Glomerular endothelial cell (primary cell): Measurements from ENCODE around the gene GPRC5B. TPM values are rescaled to one million over a fixed set of nuclear protein-coding genes. Genes with fewer than 3 reads are reported as not detected.

ENCODE experiments used
- DNase-seq: peaks from one replicate; pipeline ENCODE4 v3.0.0-alpha.2; 2011; ENCODE audit warnings: low read depth, low spot score; ENCODE audit errors: extremely low read depth
- total RNA-seq: library from RNA; depleted of rRNA; stranded (reverse); fragments of >200 nt; gene quantifications from 2 replicates; pipeline ENCODE4 v1.2.3, GENCODE V29; 2015

GPRC5B gene, protein sequence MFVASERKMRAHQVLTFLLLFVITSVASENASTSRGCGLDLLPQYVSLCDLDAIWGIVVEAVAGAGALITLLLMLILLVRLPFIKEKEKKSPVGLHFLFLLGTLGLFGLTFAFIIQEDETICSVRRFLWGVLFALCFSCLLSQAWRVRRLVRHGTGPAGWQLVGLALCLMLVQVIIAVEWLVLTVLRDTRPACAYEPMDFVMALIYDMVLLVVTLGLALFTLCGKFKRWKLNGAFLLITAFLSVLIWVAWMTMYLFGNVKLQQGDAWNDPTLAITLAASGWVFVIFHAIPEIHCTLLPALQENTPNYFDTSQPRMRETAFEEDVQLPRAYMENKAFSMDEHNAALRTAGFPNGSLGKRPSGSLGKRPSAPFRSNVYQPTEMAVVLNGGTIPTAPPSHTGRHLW
- 54.4 and 109 TPM in 2 replicates for total RNA-seq

DNA sequence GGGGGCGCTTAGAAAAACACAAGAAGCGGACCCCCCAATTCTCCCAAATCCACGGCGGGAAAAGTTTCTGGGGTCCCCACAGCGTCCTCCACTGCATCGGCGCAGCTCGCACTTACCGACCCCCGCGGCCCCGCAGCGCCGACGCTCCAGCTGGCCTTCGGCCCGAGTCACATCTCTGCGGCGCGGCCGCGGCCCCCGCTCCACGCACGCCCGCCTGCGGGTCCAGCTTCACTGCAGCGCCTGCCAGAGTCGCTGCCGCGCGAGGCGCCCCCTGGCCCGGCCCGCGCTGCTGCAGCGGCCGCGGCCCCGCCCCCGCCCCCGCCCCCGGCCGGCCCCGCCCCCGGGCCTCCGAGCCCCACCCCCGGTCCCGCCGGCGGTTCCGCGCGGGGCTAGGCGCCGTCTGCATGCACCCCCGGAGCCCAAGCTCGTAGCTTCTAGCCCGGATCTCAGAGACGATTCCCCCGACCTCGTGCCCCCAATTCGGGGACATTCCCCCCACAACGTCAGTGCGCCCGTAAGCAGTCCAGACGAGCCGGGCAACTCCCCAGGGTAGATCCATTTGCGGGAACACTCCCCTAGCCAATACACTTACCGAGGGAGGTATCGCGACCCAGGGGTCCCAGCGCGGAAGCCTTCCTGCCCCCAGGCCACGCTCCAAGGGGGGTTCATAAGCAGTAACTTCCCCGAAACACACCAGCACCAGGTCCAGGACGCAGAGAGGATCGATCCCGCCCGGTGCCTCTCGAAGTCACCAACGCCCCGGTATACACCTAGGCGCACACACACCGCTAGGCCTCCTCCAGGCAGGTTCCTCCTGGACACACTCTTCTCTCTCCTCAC is at the start of gene GPRC5B:
Gene GPRC5B (minus strand): TSS at position 238 of the 840 bp plus-strand sequence. CDS start 12,003 bp downstream, outside the sequence.
- no peak for DNase-seq

DNA sequence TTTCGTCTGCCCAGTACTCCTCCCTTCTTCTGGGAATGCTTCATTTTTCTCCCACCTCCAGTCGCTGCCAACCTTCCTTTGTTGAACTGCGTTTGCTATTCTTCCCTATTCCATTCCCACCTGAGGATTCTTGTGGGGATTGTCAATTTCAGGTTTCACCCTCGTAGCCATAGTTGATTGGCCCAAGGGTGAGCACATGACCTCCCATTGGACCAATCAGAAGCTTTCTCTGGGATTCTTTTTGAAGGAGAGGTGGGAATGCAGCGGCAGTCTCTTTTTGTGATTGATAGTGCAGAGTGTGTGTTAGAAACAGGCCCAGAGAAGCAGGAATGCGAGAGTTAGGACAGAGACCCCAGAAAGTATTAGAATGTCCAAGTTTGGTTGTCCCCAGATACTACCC is 49.1 kb upstream of the GPRC5B start:
- no peak for DNase-seq

DNA sequence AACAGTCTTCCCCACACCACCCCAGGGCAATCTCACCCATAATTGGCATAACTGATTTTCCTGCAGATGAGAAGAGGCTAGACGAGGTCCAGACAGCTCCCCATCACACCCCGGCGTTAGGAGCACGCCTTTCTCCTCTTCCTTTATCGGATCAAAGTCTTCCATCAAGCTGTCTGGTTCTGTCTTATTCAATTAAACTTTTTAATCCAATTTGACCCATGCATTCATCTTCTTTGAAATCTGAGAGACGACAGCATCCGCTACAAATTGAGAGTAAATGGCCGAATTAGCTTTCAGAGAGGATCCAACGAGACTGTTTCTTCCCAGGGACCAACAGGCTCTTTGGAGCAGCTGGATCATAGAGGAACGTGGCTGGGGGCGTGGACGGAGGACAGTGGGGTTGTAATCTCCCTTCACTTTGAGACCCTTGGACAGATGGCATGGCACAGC is 44.4 kb upstream of the GPRC5B start:
- no peak for DNase-seq

DNA sequence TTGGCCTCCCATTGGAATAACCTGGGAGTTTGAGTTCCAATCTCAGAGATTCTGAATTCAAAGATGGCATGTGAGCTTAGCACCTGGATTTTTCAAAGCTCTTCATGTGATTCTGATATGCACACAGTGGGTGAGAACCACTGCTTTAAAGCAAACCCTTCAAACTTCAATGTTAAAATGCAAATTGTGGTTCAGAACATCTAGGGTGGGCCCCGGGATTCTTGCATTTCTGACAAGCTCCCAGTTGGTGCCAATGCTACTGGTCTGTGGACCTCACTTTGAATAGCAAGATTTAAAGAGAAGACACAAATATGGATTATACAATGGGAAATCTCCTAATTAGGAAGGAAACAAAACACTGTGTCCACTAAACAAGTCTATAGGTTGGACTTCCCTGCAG is 43.8 kb upstream of the GPRC5B start:
- DNase-seq, result no peak

DNA sequence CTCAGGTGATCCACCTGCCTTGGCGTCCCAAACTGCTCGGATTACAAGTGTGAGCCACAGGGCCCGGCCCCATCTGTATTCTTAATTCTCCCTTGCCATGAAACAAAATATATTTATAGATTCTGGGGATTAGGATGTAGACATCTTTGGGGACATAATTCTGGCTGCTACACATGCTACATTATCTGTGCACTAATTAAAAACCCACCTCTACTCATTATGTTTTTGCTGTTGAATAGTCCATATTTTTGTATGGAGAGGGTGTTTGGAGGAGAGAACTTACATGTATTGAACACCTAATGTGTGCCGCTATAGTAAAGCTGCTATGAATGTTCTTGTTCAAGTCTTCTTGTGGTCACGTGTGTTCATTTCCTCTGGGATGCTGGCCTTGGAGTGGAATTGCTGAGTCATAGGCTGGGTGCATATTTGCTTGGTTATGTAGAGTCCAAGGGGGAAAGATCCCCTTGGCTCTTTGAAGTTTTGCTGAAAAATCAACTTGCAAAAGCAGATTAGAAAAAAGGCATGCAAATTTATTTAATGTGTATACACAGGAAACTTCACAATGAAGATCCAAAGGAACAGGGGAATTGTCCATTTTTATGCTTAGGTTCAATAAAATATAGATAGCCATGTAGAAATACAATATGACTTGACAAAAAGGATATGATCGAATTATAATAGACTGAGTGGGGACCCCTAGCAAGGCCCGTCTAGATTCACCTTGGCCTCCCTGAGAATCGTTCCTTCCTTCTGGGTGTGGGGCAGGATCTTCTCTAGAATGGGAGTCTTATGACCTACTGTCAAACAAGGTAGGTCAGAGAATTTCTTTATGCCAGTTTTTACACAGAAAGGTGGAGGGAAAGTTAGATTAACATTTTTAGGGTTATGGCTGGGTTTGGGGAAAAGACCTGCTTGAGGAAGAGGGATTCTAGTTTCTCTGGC is 42.1 kb upstream of the GPRC5B start:
- peak; percentile 36 for DNase-seq

DNA sequence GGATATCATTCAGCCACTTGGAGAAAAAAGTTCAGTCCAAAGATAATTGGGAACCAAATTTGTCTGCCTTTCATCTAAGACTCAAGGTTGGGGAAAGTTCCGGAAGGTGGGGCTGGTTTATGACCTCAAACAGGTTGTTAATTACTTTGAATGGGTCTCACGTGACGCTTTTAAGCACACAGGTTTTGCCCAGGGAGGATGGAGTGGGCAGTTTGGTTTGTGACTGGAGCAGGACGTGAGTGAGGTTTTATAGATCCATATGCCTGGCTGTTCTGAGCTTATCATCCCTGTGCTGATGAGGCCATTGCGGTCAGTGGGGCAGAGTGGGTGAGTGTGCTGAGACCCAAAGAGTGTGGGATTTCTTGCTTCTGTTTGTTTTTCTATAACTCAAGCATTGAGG is 38.7 kb upstream of the GPRC5B start:
- no peak for DNase-seq

DNA sequence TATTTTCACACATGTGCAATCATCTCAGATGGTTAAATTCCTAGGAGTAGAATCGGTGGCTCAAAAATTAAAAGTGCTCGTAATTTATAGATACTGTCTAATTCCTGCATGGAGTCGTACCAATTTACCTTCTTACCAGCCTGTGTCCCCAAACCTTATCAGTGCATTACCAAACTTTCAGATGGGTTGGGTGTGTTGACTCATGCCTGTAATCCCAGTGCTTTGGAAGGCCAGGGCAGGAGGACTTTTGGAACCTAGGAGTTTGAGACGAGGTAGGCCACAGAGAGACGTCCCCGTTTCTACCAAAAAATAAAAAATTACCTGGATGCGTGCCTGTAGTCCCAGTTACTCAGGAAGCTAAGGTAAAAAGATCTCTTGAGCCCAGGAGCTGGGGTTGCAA is 34.5 kb upstream of the GPRC5B start:
- DNase-seq, result no peak

DNA sequence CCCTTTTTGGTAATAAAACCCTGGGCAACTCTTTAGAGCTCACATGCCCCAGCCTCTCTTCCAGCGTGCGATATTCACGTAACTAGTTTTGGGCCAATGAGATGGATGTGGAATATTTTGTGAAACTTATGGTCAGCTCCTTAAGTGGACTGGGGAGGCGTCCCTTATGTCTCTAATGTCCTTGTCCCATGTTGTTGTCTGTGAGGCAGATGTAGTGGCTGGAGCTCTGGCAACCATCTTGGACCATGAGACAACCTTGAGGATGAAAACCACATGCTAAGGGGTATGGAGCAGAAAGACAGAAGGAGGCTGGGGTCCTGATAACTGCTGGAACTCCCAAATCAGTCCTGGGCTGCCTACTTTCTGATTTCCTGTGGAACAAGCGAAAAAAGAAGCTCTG is 31.4 kb upstream of the GPRC5B start:
- DNase-seq, result no peak

DNA sequence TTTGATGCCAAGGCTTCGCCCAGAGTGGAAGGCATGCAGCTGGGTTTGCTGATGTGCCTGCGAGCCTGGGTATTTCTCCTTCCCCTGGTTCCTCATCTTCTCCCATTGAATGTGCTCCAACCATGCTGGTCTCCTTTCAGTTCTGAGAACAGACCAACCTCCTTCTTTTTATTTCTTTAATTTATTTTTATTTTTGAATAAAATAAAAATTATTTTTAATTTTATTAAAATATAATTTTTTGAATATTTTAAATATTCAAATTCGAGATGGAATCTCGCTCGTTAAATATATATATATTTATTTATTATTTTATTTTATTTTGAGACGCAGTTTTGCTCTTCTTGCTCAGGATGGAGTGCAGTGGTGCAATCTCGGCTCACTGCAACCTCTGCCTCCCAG is 30.2 kb upstream of the GPRC5B start:
- DNase-seq, result no peak

DNA sequence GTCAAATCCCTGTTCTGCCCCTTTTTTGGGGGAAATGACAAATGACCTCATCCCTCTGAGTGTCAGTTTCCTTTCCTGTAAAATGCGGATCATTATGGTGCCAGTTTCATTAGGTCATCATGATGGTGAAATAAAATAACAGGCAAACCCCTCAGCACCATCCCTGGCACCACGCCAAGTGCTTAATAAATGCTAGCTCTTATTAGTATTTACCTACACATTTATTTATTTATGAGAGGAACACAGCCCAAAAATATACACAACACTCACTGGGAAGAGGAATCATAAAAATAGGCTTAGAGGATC is 28.6 kb upstream of the GPRC5B start:
- DNase-seq, result no peak

DNA sequence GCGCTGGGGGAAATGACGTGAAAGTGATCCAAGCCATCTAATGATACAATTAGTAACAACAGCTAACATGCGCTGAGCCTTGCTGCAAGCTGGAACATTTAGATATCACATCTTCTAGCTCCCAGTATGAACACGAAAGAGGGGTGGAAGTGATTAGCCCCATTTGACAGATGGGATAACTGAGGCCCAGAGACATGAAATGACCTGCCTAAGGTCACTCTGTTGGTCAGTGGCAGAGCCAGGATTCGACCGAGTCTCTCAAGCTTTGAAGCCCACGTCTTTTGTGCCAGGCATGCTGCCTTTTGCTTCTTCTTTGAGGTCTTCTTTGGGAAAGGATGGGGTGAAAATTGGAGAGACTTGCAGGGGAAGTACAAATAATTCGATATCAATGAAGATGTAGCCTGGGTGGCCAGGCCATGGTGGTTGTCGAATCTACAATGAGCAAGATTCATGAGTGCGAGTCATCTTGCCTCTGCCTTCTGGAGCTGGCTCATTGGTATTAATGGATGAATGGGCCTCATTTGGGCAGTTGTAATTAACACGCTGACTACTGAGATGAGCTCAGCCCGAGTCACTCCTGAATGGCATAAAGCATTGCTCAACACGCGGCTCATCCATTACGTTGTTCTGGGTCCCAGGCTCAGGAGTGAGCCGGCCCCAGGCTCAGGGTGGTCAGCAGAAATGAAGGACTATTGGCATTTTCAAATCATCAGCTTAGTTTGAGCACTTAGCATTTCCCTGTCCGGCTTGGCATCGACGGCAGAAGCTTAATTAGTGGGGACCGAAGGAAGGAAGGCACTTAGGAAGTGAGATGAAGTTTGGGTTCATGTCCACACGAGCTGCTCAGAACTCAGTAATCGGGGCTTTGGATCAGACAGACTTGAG is 28.0 kb upstream of the GPRC5B start:
- no peak for DNase-seq

DNA sequence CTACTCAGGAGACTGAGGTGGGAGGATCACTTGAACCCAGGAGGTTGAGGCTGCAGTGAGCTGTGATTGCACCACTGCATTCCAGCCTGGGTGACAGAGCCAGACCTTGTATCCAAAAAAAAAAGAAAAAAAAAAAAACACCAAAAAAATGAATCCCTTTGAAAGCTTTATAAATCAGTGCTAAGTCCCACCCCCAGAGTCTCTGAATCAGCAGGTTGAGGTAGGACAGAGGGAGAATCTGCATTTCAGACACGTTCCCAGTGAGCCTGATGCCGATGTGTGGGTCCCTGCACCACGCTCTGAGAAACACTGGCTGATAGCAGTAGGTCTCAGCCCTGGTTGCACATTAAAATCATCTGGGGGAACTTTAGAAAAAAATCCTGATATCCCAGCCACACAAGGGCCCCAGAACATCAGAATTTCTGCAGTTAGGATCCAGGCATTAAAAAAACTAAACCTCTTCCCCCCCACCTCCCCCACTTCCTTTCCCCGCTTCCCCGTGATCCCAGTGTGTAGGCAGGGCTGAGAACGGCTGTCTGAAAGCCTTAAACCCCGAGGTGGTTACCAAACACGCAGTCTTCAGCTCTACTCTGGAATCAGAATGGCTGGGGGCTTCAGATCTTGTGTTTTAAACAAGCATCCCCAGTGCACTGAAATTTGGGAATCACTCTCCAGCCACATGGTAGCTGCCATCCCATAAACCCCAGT is 27.3 kb upstream of the GPRC5B start:
- DNase-seq, result no peak

DNA sequence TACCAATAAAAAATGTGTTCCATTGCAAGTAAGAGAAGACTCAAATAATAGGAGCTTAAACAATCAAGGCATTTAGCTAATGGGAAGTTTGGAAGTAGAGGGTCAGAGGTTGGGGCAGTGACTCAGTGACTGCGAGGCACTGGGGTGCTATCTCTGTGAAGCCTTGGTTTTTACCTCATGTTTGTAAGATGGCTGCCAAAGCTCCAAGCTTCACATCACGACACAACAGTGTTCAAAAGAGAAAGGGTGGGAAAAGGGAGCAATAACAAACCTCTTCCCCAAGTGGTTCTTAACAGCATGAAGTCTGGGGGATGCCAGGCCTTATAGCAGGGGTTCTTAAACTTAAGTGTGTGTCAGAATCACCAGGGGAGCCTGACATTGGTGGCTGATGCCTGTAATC is 26.6 kb upstream of the GPRC5B start:
- DNase-seq, result no peak

DNA sequence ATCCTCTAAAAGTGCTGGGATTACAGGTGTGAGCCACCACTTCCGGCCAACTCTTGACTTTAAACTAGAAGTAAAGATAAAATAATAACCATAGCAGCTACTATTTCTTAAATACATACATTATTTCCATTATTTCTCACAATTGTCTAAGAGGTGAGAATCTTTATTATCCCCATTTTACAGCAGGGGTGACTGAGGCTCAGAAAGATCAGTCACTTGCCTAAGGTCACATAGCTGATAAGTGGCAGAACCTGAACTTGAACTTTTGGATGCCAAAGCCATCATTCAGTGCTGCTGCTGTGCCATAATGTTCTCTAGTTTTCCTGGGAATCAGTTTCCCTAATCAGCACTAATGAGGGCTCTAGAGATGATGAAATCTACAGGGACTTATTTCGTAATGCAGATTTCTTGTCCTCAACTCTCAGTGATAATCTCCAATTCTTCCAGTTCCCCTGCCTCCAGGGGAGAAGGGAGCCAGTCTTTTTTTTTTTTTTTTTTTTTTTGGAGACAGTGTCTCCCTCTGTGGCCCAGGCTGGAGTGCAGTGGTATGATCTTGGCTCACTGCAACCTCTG is 25.2 kb upstream of the GPRC5B start:
- no peak for DNase-seq

DNA sequence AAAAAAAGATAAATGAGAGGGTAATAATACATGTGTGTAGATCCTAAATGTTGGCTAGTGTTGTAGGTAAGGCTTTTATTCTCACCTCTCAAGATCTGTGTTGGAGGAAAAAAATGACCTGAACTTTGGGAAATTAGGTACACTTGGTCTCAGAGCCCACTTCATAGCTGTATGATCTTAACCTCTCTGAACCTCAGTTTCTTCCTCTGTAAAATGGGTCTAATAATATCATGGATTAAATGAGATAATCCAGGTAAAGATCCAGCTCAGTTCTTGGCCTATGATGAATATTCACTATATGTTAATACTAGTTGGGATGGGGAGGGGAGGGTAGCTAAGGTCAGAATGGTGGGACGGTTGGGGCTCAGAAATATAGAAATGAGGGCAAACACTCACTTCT is 24.3 kb upstream of the GPRC5B start:
- DNase-seq, result no peak

DNA sequence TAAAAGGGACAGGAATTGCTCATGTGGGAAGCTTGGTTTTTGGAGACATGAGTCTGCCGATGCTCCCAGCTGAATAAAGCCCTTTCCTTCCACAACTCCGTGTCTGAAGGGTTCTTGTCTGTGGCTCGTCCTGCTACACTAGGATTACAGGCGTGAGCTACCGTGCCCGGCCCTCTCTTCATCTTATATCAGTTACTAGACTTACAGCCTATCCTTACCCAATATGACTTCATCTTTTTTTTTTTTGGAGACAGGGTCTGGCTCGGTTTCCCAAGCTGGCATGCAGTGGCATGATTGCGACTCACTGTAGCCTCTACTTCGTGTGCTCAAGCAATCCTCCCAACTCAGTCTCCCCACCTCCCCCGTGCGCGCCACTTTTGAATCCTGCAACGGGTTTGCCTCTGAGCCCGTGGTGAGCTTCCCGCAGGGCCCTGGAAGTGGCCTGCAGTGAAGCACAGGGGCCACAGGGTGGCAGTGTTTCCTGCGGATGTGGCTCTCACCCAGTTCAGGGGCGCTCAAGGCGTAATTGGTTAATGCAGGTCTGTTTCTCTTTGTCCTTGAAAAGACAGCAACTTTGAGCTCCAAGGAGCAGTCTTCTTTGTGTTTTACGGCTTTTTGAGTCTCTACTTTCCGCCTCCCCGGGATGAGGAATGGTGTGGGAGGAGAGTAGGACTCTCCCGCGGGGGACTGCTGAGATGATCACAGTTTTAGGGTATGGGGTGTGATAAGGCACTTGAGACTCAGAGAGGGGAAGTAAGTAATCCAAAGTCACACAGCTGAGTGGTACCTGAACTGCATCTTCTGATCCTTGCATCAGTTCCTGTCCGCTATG is 22.7 kb upstream of the GPRC5B start:
- no peak for DNase-seq

DNA sequence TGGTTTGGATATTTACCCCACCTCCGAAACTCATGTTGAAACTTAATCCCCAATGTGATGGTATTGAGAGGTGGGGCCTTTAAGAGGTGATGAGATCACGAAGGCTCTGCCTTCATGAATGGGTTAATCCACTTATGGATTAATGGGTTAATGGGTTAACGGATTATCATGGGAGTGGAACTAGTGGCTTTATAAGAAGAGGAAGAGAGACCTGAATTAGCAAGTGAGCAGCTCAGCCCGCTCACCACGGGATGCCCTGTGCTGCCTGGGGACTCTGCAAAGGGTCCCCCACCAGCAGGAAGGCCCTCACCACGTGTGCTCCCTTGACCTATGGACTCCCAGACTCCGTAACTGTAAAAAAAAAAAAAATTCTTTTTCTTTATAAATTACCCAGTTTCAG is 16.5 kb upstream of the GPRC5B start:
- no peak for DNase-seq

DNA sequence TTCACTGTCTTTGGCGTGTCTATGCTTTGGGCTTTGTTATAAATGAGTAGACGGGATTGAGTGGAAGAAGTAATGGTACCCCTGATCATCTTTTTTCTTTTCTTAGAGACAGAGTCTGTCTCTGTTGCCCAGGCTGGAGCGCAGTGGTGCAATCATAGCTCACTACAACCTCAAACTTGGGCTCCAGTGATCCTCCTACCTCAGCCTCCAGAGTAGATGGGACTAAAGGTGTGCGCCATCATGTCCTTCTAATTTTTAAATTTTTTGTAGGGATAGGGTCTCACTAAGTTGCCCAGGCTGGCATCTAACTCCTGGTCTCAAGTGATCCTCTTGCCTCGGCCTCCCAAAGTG is 14.9 kb upstream of the GPRC5B start:
- no peak for DNase-seq
